Mucosa of descending colon (tissue), 3 donors: Measurements from ENCODE around the gene ANKRD42. TPM values are rescaled to one million over a fixed set of nuclear protein-coding genes. Genes with fewer than 3 reads are reported as not detected.

Experiments
- ATAC-seq: fragments of 200-7000 bp; cut with Tn5 transposase; one replicate; pipeline ENCODE4 v1.9.1; 2020; ENCODE audit warnings: mild to moderate bottlenecking, moderate library complexity
- DNase-seq, 3 donors: peaks; one replicate each; pipeline ENCODE4 v3.0.0-alpha.2; 2020
- H3K36me3 ChIP-seq: fragments of 200-600 bp; one replicate; pipeline ENCODE4 v1.8.0; 2021; ENCODE audit warnings: low read depth, mild to moderate bottlenecking
- H3K4me1 ChIP-seq: fragments of 200-600 bp; one replicate; pipeline ENCODE4 v1.8.0; 2021; ENCODE audit warnings: low read depth, mild to moderate bottlenecking
- H3K4me3 ChIP-seq: fragments of 200-600 bp; one replicate; pipeline ENCODE4 v1.8.0; 2021; ENCODE audit warnings: mild to moderate bottlenecking
- H3K9me3 ChIP-seq: fragments of 200-600 bp; one replicate; pipeline ENCODE4 v1.8.0; 2021; ENCODE audit warnings: mild to moderate bottlenecking
- intact Hi-C, 2 donors: fragments of 100-400 bp; cut with DNase I in 1 of 2; cut with micrococcal nuclease in 1 of 2; formaldehyde crosslinking; loops; one replicate each; pipeline versions ENCODE4 v1.11.0 to v1.11.1; 2022; cut with DNase I, micrococcal nuclease
- total RNA-seq, 3 donors: library from RNA; stranded (reverse); fragmentation: NEBNext Ultra II Directional in 2 of 3; extraction: Animal tissue kit (Norgen Biotek cat#: 25700) in 2 of 3; gene quantifications; one replicate each; pipeline versions ENCODE4 v1.2.1 to v1.2.4, GENCODE V29; 2021 to 2023
- TF ChIP-seq, protein P1 (sequence below): fragments of 200-600 bp; IDR thresholded peaks from one replicate; pipeline ENCODE4 v1.8.0; 2022; ENCODE audit warnings: antibody characterized with exemption, mild to moderate bottlenecking
- donor health status: DM: no; HTN: no; CAD: no; lungs with moderate emphysema.
- donor health status: DM: no; HTN: no; CAD: no.
- donor health status: DM: no; HTN: yes; CAD: no.

Gene ANKRD42
- total RNA-seq, 3 donors from 2014 or later: 7.7 to 15.3 (median 9.3) TPM

DNA sequence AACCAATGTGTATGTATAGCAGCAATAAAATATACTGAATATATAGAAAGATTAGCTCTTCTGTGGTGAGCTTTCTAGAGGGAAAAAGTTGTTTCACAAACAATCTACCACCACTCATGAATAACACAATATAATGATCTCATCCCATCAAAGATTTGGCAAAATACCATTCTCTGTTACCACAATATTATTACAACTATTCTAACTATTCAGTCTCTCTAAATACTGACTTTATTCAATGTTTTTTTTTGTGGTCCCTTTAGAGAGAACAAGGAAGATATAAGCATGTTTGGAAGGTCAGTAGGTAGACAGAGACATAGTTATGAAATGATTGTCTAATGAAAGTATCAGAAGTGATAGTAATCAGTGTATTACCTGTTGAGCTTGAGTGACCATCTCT lies 84.8 kb downstream of the ANKRD42 start:
- no peak for ATAC-seq
- TF ChIP-seq, protein P1, sequence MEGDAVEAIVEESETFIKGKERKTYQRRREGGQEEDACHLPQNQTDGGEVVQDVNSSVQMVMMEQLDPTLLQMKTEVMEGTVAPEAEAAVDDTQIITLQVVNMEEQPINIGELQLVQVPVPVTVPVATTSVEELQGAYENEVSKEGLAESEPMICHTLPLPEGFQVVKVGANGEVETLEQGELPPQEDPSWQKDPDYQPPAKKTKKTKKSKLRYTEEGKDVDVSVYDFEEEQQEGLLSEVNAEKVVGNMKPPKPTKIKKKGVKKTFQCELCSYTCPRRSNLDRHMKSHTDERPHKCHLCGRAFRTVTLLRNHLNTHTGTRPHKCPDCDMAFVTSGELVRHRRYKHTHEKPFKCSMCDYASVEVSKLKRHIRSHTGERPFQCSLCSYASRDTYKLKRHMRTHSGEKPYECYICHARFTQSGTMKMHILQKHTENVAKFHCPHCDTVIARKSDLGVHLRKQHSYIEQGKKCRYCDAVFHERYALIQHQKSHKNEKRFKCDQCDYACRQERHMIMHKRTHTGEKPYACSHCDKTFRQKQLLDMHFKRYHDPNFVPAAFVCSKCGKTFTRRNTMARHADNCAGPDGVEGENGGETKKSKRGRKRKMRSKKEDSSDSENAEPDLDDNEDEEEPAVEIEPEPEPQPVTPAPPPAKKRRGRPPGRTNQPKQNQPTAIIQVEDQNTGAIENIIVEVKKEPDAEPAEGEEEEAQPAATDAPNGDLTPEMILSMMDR: no peak
- no peaks in the 10 kb centered on the region for H3K9me3 ChIP-seq
- DNase-seq: no peak
- H3K4me3 ChIP-seq: no peak overlapping the region
- intact Hi-C loops: no loop called here
- H3K36me3 ChIP-seq: peaks cover 4% of the 10 kb centered on the region
- no peaks in the 10 kb centered on the region for H3K4me1 ChIP-seq

DNA sequence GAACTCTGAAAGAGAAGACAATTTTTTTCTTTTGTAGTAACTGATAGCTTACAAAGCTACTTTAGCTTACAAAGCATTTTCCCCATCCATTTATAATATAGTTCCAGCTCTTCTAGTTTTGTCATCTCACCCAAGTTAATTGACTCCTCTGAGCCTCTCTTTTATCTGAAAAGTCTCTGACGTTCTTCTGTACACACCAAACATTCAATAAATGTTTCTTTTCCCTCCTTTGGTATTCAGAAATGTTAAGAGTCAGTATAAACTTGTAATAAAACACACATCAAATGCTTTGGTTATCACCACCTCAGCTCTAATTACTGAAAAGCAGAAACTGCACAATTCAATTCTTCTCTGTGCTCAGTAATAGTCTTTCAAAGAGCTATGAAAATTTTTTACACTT lies 86.7 kb downstream of the ANKRD42 start:
- ATAC-seq (no peak), DNase-seq (no peak)
- no peak overlapping the region for H3K4me3 ChIP-seq
- no peaks in the 10 kb centered on the region for H3K36me3 ChIP-seq
- intact Hi-C loops: no loop called here
- H3K9me3 ChIP-seq: no peaks in the 10 kb centered on the region
- peaks cover 8% of the 10 kb centered on the region for H3K4me1 ChIP-seq
- TF ChIP-seq, protein P1: no peak

DNA sequence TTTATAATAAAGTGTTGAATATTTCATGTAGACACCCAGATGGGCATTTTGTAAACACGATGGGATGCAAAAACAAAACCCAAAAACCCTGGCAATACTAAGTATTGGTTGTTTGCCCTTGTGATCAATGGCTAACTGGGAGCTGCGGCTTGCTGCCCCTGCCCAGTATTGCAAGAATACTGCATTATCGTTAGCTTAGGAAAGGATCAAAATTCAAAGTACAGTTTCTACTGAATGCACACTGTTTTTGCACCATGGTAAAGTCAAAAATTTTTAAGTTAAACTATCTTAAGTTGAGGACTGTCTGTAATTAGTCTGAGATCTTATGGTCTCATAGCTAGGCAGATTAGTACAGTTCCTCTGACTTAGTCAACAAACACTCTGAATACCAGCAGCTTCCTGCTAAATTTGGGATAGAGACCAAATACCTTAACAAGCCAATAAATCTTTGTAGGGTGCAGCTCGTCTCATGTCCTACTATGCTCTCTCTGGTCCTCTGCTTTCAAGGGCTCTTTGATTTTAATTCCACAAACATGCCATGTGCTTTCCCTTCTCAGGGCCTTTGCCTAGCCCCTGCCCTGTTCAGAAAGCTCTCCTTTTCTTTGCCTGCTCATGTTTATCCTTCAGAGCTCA lies 88.7 kb downstream of the ANKRD42 start:
- TF ChIP-seq, protein P1: no peak
- DNase-seq: no peak
- intact Hi-C loops: no loop called here
- no peak for ATAC-seq
- Histone ChIP-seq H3K4me1 (peaks cover 8% of the 10 kb centered on the region), H3K9me3 (no peaks in the 10 kb centered on the region), H3K36me3 (no peaks in the 10 kb centered on the region), H3K4me3 (no peak overlapping the region)

DNA sequence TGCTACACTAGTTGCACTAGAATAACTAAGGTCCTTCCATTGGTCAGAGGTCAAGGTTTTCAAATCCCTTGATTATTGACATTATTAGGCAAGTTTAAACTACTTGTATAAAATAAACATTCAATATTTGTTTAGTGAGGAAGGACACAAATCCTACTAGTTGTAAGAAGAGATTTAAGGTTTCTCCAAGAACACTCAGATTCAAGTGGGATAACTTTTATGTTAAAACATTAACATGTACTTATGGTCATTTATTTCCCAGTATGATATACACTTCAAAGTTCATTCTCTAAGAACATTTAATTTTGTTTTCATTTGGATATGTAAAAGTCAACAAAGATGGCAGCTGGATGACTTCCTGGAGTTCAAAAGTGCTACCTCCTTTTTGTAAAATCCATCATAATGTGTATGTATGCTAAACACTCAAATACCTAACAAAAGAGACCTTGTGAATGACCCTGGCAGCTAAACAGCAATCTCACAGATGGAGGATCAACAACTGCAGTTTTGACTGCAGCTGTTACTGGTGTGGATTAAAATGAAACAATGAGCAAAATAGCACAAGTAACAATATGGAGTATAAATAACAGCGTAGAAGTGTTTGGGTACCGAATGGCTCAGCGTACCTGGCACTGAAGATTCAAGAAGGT lies 91.1 kb downstream of the ANKRD42 start:
- H3K4me1 ChIP-seq: peaks cover 8% of the 10 kb centered on the region
- no peaks in the 10 kb centered on the region for H3K36me3 ChIP-seq
- TF ChIP-seq, protein P1: no peak
- ATAC-seq (no peak), DNase-seq (peak in 1 of 3 donors; percentile 9)
- no peak overlapping the region for H3K4me3 ChIP-seq
- no peaks in the 10 kb centered on the region for H3K9me3 ChIP-seq
- intact Hi-C loops: no loop called here

DNA sequence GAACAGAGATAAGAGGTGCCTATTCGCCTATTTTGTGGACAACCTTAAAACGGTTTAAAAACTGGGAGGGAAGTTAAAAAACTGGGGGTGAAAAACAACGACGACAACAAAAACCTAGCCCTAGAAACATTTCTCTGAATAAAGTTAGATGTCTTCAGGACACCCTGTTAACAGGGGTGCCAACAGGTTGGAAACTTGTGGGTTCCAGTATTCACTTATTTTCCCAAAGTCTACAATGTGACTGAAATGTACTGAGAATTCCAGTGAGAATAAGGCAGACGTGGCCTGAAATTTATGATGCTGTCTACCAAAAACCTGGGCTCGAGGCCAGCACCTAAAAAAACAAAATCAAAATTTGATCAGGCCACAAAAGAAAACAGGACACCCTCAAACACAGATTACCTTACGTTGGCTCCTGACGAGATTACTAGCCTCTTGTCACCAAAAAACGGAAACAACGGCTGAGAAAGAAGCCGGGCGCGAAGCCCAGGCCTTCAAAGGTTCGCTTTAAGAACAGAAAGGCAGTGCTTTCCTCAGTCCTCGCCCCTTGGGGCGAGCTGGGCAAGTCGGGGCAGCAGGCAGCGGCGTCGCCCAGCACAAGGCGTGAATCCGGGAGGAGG lies 91.7 kb downstream of the ANKRD42 start:
- no peaks in the 10 kb centered on the region for H3K36me3 ChIP-seq
- peaks cover 8% of the 10 kb centered on the region for H3K4me1 ChIP-seq
- H3K4me3 ChIP-seq: peak overlapping the region; percentile 87
- no peaks in the 10 kb centered on the region for H3K9me3 ChIP-seq
- intact Hi-C loops: no loop called here
- ATAC-seq (peak; percentile 74), DNase-seq (no peak)
- TF ChIP-seq, protein P1: no peak
